Activated effector memory CD4-positive, alpha-beta T cell treated with anti-CD3 and anti-CD28 coated beads, Interleukin-2, amount 50 U/mL, for 16 hours (primary cell): Measurements from ENCODE around the gene LRRC37A.
"Not testable (repeated sequence)": the region's sequence is repeated elsewhere in the genome, so short reads cannot be mapped to it uniquely, and the experiment has no call there.

Experiments
- DNase-seq: peaks from one replicate; pipeline ENCODE4 v3.0.0-alpha.2; 2020

The LRRC37A gene

GRCh38 chr17:46294831-46295230 lies at the start of gene LRRC37A:
Gene LRRC37A (plus strand): TSS chr17:46295131. CDS start chr17:46295134, 3 bp downstream.
- not testable (repeated sequence) for DNase-seq

DNA sequence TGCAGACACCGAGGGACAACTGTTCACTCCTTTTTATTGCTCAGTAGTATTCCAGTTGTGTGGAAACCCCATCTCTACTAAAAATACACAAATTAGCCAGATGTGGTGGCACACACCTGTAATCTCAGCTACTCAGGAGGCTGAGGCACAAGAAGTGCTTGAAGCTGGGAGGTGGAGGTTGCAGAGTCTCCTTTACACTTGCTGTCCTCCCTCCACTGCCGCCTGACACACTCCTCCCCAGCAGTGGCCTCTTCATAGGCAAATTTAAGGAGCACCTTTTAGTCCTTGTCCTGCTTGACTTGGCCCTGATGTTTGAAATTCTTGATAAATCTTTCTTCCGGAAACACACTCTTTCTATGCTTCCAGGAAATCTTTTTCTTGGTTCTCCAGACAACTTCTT lies 45.8 kb upstream of the LRRC37A start:
- DNase-seq = not testable (repeated sequence)

DNA sequence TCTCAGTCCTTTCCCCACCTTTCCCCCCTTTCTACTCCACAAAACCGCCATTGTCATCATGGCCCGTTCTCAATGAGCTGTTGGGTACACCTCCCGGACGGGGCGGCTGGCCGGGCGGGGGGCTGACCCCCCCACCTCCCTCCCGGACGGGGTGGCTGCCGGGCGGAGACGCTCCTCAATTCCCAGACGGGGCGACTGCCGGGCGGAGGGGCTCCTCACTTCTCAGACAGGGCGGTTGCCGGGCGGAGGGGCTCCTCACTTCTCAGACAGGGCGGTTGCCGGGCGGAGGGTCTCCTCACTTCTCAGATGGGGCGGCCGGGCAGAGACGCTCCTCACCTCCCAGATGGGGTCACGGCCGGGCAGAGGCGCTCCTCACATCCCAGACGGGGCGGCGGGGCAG lies 42.1 kb upstream of the LRRC37A start:
- not testable (repeated sequence) for DNase-seq

DNA sequence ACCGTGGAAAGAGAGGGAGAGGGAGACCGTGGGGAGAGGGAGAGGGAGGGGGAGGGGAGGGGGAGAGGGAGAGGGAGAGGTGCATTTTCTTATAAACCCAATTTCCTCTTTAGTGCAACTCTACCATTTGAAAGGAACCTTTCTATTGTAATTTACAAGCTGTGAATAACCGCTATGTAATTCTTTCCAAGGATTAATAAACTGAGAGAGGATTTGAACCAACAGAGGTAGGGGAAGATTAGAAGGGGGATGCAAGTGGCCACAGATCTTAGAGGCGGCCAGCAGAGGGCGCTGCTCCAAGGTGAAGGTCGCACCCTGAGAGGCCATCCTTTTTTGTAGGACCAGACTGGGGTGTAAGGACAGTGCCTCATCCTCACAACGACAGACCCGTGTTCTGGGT lies 41.2 kb upstream of the LRRC37A start:
- DNase-seq = peak; percentile 94

GRCh38 chr17:46254215-46254614 lies 40.7 kb upstream of the LRRC37A start:
- DNase-seq = not testable (repeated sequence)

GRCh38 chr17:46256369-46256768 lies 38.6 kb upstream of the LRRC37A start:
- not testable (repeated sequence) for DNase-seq

DNA sequence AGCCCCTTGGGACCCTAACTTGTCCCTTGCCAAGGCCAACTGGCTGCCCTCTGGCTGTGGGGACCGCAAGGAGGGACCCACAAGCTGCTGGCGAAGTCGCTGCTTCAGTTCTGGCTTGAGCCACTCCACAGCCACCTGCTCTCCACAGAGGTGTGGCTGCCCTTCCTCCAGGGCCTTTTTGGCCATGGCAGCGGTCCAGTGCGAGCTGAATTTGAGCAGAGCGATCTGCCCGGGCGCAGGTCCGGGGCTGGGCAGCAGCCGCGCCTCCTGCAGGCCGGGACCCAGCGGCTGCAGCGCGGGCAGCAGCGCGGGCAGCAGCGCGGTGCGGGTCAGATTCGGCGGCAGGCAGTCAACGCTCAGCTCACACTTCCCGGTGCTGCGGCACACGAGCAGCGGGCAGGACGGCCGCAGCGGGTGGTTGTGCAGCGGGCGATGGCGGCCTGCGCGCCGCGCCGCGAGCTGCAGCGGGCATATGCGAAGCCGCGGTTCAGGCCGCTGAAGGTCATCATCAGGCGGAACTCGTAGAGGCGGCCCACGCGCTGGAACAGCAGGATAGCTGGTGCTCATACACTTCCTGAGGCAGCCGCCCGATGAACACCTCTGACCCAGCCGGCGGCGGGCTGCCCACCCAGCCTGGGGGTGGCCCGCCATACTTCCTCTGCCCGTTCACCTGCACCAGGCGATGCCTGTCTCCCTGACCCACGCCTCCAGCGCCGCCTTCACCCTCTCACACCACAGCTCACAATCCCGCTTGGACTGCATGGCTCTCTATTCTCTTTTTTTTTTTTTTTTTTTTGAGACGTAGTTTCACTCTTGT lies 34.9 kb upstream of the LRRC37A start:
- DNase-seq = not testable (repeated sequence)

DNA sequence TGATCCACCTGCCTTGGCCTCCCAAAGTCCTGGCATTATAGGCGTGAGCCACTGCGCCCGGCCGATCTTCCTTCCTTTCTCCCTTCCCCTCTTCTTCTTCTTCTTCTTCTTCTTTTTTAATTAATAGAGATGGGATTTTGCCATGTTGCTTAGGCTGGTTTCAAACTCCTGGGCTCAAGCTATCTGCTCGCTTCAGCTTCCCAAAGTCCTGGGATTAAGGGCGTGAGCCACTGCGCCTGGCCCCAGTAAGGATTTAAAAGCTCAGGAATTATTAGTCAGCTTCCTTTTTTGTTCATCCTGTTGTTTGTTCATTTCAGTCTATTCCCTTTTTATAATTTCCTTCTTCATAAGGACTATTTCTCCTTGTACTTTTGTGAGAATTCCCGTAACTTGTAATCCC lies 32.7 kb upstream of the LRRC37A start:
- DNase-seq = no peak

DNA sequence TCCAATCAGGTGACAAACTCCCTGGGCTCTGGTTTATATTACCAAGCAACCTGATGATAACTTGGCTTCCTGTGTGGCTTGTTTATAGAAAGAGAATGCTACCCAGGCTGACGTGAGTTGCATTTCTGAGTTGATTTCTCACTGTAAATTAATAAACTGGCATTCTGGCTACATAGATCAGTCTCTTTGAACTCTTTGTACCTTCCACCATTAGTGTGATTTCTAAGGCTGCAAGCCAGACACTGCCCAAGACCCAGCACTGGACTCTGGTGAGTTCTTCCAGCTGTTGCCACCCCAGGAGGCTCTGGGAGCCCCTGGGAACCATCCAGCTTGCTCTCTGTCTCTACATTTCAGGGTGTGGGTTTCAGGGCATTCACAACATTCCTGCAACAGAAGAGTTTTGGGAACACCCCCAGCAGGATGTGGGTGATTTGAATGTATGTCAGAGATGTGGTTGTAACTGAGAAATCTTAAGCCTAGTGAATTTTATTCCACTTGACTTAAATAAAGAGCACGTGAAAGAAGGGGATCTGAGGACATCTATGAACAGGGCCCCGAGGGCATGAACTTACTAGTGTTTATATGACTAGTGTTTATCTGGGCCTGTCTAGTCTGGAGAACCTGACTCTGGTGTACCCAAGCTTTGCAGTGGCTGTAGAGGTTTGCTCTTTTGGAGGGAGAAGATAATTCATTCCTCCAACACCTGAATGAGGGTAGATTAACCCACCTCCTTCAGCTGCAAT lies 30.3 kb upstream of the LRRC37A start:
- no peak for DNase-seq

DNA sequence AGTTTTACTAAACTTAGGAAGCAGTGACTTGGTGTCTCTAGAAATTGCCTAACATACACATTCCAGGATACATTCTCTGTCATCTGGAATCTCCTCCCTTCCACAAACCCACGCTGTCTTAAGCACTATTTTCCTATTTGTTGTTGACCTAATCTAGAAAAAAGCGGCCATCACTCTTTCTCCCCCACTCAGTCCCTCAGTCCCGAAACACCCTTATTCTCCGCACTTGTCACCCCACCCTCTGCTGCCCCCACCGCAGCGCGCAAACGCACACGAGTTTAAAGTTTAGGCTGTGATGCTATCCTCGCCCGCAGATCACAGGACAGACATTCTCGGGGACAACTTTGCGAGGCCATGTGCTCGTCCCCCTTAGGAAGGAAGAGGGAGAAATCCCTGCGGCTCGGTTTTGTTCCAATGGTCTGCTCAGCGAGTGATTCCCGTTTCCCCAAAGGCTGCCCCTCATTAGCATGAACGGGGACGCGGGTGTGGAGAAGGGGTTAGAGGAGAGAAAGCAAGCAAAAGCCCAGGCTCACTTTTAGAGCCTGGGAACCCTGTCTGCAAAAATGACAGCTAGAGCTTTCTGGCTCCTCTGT lies 28.8 kb upstream of the LRRC37A start:
- not testable (repeated sequence) for DNase-seq

DNA sequence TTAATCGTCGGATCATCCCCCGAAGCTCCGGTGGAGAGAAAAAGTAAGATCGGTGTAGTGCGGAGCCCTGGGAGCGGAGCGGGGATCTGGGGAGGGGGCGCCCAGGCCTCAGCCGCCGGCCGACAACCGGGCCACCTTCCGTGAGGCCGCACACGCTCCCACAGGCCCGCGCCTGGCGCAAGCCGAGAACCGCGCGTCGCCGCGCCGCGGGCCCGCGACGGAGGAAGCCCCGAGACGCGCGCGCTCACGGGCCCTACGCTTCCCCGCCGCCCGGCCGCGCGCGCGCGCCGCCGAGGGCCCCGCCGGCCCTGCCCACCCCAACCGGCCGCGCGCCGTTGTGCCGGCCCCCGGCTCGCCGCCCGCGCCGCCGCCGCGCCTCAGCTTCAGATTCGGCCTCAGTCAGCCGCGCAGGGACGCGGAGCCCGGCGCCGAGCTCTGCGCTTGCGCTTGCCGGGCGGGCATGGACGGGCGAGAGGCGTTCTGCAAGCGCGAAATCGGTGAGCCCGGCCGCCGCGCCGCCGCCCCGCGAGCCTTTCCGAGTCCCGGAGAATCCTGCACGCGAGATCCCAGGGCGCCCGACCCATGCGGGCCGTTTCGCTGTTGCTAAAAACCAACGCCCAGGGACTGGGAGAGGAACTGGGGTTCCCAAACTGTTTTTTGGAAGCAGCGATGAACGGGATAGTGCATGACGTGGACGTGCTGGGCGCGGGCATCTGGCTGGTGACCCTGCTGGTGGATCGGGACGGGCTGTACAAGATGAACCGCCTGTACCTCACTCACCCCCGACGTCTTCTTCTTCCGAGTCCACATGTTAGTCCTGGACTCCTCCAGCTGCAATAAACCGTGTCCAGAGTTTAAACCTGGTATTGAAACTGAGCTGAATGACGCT lies 28.0 kb upstream of the LRRC37A start:
- DNase-seq = peak; percentile 96

DNA sequence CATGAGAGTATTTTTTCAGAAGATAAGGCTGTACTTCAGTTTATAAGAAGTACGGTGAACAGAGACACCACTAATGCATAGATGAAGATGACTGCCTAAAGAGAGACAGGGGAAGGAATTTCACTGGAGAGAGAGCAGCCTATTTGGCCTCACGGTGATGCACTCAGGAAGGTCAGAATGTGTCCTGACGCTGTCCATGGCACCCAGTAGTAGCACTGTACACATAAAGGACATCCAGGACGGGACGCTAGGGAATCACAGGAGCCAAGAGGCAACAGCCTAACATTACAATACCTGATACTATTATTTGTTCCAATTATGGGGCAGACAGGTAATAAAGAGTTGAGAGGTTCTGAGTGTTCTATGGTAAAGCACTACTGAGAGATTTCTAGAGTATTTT lies 24.9 kb upstream of the LRRC37A start:
- DNase-seq = no peak

GRCh38 chr17:46273541-46274236 lies 21.2 kb upstream of the LRRC37A start:
- no peak for DNase-seq

- no peak for DNase-seq
Observed at GRCh38 chr17:46274238-46274637, 20.7 kb upstream of the LRRC37A start.

DNA sequence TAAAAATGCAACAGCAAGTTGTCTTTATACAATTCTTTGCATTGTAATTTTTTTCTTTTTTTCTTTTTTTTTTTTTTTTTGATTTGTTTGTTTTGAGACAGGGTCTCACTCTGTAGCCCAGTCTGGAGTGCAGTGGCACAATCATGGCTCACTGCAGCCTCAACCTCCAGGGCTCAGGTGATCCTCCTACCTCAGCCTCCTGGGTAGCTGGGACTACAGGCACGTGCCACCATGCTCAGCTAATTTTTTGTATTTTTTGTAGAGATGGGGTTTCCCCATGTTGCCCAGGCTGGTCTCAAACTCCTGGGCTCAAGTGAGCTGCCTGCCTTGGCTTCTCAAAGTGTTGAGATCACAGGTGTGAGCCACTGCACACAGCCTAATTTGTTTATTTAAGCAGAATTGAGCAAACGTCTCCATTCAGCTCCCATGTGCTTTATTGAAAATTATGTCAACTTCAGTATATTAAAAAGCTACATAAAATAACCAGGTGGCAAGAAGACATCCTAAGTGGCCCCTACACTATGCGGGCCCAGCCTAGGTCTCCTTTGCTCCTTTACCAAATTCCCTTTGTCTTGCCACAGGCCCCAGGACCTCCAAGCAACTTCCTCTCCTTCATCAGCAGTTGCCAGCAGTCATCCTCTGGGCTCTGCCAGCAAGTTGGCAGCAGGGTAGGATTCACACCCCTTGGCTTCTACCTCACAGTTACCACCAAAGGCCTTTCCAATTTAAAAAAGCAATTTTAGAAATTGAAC lies 18.0 kb upstream of the LRRC37A start:
- DNase-seq = peak; percentile 57

DNA sequence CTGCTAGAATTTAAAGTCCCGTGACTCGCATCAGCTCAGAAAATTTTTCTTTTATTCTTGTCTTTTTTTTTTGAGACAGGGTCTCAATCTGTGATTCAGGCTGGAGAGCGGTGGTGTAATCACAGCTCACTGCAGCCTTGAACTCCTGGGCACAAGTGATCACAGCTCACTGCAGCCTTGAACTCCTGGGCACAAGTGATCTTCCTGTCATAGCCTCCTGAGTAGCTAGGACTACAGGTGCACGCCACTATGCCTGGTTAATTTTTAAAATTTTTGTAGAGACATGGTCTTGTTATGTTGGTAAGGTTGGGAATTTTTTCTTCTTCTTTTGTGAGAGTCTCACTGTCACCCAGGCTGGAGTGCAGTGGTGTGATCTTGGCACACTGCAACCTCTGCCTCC lies 13.6 kb upstream of the LRRC37A start:
- not testable (repeated sequence) for DNase-seq

GRCh38 chr17:46282635-46283034 lies 12.3 kb upstream of the LRRC37A start:
- DNase-seq = not testable (repeated sequence)

DNA sequence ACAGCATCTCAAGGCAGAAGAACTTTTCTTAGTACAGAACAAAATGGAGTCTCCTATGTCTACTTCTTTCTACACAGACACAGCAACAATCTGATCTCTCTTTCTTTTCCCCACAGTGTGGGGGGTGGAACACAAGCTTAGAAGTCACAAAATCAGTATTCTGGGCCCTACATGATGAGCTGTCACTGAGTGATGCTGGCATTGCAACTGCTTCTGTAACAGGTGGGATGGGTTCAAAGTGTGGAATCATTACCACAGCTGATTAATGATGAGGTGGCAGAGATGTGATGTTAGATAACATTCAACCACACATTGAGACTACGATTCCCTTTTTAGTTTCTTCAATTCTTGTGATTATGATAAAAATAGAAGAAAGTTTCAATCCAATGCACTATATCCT lies 10.5 kb upstream of the LRRC37A start:
- peak; percentile 79 for DNase-seq

DNA sequence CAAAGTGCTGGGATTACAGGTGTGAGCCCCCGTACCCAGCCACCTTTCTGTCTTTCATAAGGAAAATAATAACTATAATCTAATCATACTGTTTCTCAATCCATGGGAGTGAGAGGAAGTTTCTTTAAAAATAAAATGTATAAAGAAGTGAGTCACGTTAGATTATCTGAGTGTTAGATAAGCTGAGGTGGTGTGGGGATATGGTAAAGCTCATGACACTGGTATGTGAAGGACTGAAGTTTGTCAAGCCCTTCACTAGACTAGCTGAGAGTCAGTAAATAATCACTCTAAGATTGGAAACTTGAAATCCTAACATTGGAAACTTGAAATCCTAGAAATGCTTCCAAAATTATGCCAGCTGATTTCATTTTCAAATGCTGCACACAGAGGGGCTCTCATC lies 9.4 kb upstream of the LRRC37A start:
- DNase-seq = not testable (repeated sequence)

DNA sequence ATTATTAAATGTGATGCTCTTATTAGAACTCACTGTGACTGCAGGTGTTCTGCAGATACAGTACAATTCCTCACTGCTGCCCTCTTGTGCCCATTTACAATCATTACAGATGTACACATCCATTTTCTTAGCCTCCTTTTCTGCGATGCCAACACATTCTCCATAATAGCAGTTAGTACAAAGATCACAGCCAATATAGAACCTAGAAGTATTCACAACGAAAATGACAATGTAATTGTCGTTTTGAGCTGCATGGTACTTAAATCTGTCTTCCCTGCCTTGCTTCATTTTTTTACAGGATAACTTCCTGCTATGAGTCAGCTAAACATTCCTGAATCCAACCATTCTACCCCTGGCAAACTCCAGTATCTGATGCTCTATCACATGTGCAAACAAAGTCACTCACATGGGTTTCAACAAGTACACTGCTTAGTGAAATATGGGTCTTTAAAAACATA lies 8.1 kb upstream of the LRRC37A start:
- peak; percentile 69 for DNase-seq

GRCh38 chr17:46287587-46287986 lies 7.3 kb upstream of the LRRC37A start:
- peak; percentile 57 for DNase-seq
